ENCODE data around the gene AACS. TPM values are rescaled to one million over a fixed set of nuclear protein-coding genes. Genes with fewer than 3 reads are reported as not detected.

AACS gene
- total RNA-seq, 1 donor from 2014 or later, result 21.7 TPM

- H3K4me3 ChIP-seq, result no peak overlapping the region
- H3K4me1 ChIP-seq, result no peaks in the 10 kb centered on the region
- TF ChIP-seq CTCF (IDR thresholded peaks at IDR 0.05), result no peak
- intact Hi-C loops (cut with DNase I), result no loop called here
- no peaks in the 10 kb centered on the region for H3K36me3 ChIP-seq
- no peaks in the 10 kb centered on the region for H3K9me3 ChIP-seq
- no peak overlapping the region for H3K27ac ChIP-seq
- no peaks in the 10 kb centered on the region for H3K27me3 ChIP-seq (ENCODE audit: low read depth)
- ATAC-seq (no peak), DNase-seq (no peak)
Measured at GRCh38 chr12:125162489-125163028, 97.3 kb downstream of the AACS start.

- no peak for TF ChIP-seq CTCF (IDR thresholded peaks at IDR 0.05)
- intact Hi-C loops (cut with DNase I), result no loop called here
- ATAC-seq, result no peak
Measured at GRCh38 chr12:125163148-125163547, 97.9 kb downstream of the AACS start.

GRCh38 chr12:125164541-125164940, 99.3 kb downstream of the AACS start:
- Histone ChIP-seq H3K4me3 (no peak overlapping the region), H3K36me3 (no peaks in the 10 kb centered on the region), H3K4me1 (no peaks in the 10 kb centered on the region), H3K27ac (no peak overlapping the region), H3K9me3 (no peaks in the 10 kb centered on the region), H3K27me3 (ENCODE audit: low read depth) (no peaks in the 10 kb centered on the region)
- ATAC-seq (no peak), DNase-seq (no peak)
- intact Hi-C loops (cut with DNase I), result no loop called here
- TF ChIP-seq CTCF (IDR thresholded peaks at IDR 0.05), result no peak

More at GRCh38 chr12:125163148-125163547, 97.9 kb downstream of the AACS start:
- H3K36me3 ChIP-seq, result no peaks in the 10 kb centered on the region
- no peaks in the 10 kb centered on the region for H3K9me3 ChIP-seq
- no peak overlapping the region for H3K4me3 ChIP-seq
- H3K4me1 ChIP-seq, result no peaks in the 10 kb centered on the region
- H3K27ac ChIP-seq, result no peak overlapping the region
- no peaks in the 10 kb centered on the region for H3K27me3 ChIP-seq (ENCODE audit: low read depth)
- no peak for DNase-seq

GRCh38 chr12:125166041-125166440, 100.8 kb downstream of the AACS start:
- Histone ChIP-seq H3K27ac (no peak overlapping the region), H3K27me3 (ENCODE audit: low read depth) (no peaks in the 10 kb centered on the region), H3K36me3 (no peaks in the 10 kb centered on the region), H3K4me3 (no peak overlapping the region), H3K4me1 (no peaks in the 10 kb centered on the region), H3K9me3 (no peaks in the 10 kb centered on the region)
- TF ChIP-seq CTCF (IDR thresholded peaks at IDR 0.05), result no peak
- DNase-seq, result no peak
- ATAC-seq, result no peak
- intact Hi-C loops (cut with DNase I), result no loop called here

GRCh38 chr12:125167658-125168057, 102.4 kb downstream of the AACS start:
- intact Hi-C loops (cut with DNase I), result no loop called here
- no peaks in the 10 kb centered on the region for H3K27me3 ChIP-seq (ENCODE audit: low read depth)

More at GRCh38 chr12:125167658-125168057, 102.4 kb downstream of the AACS start:
- no peak overlapping the region for H3K4me3 ChIP-seq
- TF ChIP-seq CTCF (IDR thresholded peaks at IDR 0.05), result no peak
- no peaks in the 10 kb centered on the region for H3K9me3 ChIP-seq
- ATAC-seq (no peak), DNase-seq (no peak)
- no peaks in the 10 kb centered on the region for H3K4me1 ChIP-seq
- no peaks in the 10 kb centered on the region for H3K36me3 ChIP-seq
- H3K27ac ChIP-seq, result no peak overlapping the region
